Hepatocyte (in vitro differentiated cells): ENCODE results near the gene RPS6KA2.

Experiments used
- EZH2 ChIP-seq: fragments of 200-600 bp; sonication (generic); IDR thresholded peaks from 2 replicates; pipeline ENCODE4 v1.6.1; 2016; ENCODE audit warnings: antibody characterized with exemption, mild to moderate bottlenecking, borderline replicate concordance
- EZH2phosphoT487 ChIP-seq: fragments of 200-600 bp; sonication (generic); IDR thresholded peaks from one replicate; pipeline ENCODE4 v1.6.1; 2018; ENCODE audit warnings: antibody characterized with exemption, mild to moderate bottlenecking, low read depth, moderate library complexity; ENCODE audit not compliant: unreplicated experiment, severe bottlenecking
- TF ChIP-seq, protein P1 (sequence below): fragments of 200-600 bp; sonication (generic); IDR thresholded peaks from 2 replicates; pipeline ENCODE4 v1.5.1; 2016; ENCODE audit warnings: antibody characterized with exemption, mild to moderate bottlenecking; ENCODE audit not compliant: poor library complexity

- no peak for TF ChIP-seq EZH2
- TF ChIP-seq, protein P1, sequence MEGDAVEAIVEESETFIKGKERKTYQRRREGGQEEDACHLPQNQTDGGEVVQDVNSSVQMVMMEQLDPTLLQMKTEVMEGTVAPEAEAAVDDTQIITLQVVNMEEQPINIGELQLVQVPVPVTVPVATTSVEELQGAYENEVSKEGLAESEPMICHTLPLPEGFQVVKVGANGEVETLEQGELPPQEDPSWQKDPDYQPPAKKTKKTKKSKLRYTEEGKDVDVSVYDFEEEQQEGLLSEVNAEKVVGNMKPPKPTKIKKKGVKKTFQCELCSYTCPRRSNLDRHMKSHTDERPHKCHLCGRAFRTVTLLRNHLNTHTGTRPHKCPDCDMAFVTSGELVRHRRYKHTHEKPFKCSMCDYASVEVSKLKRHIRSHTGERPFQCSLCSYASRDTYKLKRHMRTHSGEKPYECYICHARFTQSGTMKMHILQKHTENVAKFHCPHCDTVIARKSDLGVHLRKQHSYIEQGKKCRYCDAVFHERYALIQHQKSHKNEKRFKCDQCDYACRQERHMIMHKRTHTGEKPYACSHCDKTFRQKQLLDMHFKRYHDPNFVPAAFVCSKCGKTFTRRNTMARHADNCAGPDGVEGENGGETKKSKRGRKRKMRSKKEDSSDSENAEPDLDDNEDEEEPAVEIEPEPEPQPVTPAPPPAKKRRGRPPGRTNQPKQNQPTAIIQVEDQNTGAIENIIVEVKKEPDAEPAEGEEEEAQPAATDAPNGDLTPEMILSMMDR = no peak
- no peak for TF ChIP-seq EZH2phosphoT487
Measured at GRCh38 chr6:166365806-166366205, 261.2 kb downstream of the RPS6KA2 start.
